T1000 (cell line): ENCODE data around the gene PLEKHA1.

Source experiments
- DNase-seq: peaks from one replicate; lab custom pipeline; 2025; ENCODE audit warnings: mixed read lengths; lab: John Stamatoyannopoulos, UW

The PLEKHA1 gene

GRCh38 chr10:122480146-122480833, 105.8 kb downstream of the PLEKHA1 start:
- DNase-seq = no peak

- DNase-seq = no peak
These were observed 107.0 kb downstream of the PLEKHA1 start for GRCh38 chr10:122481296-122482056.
